OCI-LY1 (cell line): ENCODE data around the gene CIZ1.

Source experiments
- EZH2 ChIP-seq: fragments of 200-600 bp; sonication (generic), shearing (Covaris generic); IDR thresholded peaks from 2 replicates; pipeline ENCODE4 v1.8.0; 2017; ENCODE audit warnings: borderline replicate concordance, mixed run types, mild to moderate bottlenecking, antibody characterized with exemption, low read length, moderate library complexity, mixed read lengths
- TF ChIP-seq, protein P1 (sequence below): fragments of 200-600 bp; sonication (generic), shearing (Covaris generic); IDR thresholded peaks from 2 replicates; pipeline ENCODE4 v1.5.1; 2017; ENCODE audit warnings: mild to moderate bottlenecking, antibody characterized with exemption, low read length, moderate library complexity, mixed read lengths

DNA sequence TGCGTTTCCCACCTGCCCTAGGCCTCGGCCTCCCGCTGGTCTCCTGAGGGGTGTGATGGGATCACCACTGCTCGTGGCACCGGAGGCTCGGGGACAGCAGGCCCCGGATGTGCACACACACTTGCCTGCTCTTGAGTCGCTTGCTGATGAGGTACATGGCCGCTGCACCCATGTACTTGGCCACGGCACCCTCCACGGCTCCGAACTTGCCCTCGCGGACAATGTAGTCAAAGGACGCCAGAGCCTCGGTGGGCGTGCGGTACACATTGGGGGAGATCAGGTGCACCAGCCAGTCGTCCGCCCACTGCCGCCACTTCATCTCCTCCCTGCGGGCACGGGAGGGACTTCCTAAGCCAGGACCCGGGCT is 68.6 kb downstream of the CIZ1 start:
- TF ChIP-seq, protein P1, sequence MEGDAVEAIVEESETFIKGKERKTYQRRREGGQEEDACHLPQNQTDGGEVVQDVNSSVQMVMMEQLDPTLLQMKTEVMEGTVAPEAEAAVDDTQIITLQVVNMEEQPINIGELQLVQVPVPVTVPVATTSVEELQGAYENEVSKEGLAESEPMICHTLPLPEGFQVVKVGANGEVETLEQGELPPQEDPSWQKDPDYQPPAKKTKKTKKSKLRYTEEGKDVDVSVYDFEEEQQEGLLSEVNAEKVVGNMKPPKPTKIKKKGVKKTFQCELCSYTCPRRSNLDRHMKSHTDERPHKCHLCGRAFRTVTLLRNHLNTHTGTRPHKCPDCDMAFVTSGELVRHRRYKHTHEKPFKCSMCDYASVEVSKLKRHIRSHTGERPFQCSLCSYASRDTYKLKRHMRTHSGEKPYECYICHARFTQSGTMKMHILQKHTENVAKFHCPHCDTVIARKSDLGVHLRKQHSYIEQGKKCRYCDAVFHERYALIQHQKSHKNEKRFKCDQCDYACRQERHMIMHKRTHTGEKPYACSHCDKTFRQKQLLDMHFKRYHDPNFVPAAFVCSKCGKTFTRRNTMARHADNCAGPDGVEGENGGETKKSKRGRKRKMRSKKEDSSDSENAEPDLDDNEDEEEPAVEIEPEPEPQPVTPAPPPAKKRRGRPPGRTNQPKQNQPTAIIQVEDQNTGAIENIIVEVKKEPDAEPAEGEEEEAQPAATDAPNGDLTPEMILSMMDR, result no peak
- no peak for TF ChIP-seq EZH2
